Right lobe of liver (tissue), 6 donors: ENCODE results near the gene OR1N2. TPM values are rescaled to one million over a fixed set of nuclear protein-coding genes. Genes with fewer than 3 reads are reported as not detected.
"Not testable (repeated sequence)": the region's sequence is repeated elsewhere in the genome, so short reads cannot be mapped to it uniquely, and the experiment has no call there.

Experiments used
- ATAC-seq, 4 donors: fragments of 200-7000 bp; cut with Tn5 transposase; one replicate each; pipeline ENCODE4 v1.9.1; 2020; ENCODE audit warnings: mild to moderate bottlenecking in 4 of 4, moderate library complexity in 4 of 4
- DNase-seq, 3 donors: peaks; one replicate each; pipeline ENCODE4 v3.0.0-alpha.2; 2020
- H3K27ac ChIP-seq, 3 donors: fragments of 200-600 bp; one replicate each; pipeline ENCODE4 v1.8.0; 2022
- H3K27me3 ChIP-seq, 2 donors: fragments of 200-600 bp; one replicate each; pipeline ENCODE4 v1.8.0; 2022
- H3K36me3 ChIP-seq, 4 donors: fragments of 200-600 bp; sonication (generic) in 1 of 4; one replicate each; pipeline versions ENCODE4 v1.5.1 to v1.8.0; 2017 to 2022; ENCODE audit warnings: control low read depth in 1 of 4
- H3K4me1 ChIP-seq, 4 donors: fragments of 200-600 bp; sonication (generic) in 1 of 4; one replicate each; pipeline versions ENCODE4 v1.5.1 to v1.8.0; 2017 to 2022; ENCODE audit warnings: control low read depth in 1 of 4
- H3K4me3 ChIP-seq, 3 donors: fragments of 200-600 bp; one replicate each; pipeline ENCODE4 v1.8.0; 2022
- H3K9me3 ChIP-seq, 4 donors: fragments of 200-600 bp; sonication (generic) in 1 of 4; one replicate each; pipeline versions ENCODE4 v1.5.1 to v1.8.0; 2017 to 2022; ENCODE audit warnings: control low read depth in 1 of 4
- CTCF ChIP-seq, 4 donors: fragments of 200-600 bp in 3 of 4; fragments of 450-650 bp in 1 of 4; IDR thresholded peaks; one replicate each; pipeline versions ENCODE4 v1.5.1 to v1.8.0; 2016 to 2022; ENCODE audit warnings: antibody characterized with exemption in 4 of 4, mild to moderate bottlenecking in 2 of 4
- POLR2A ChIP-seq: fragments of 450-650 bp; IDR thresholded peaks from one replicate; pipeline ENCODE4 v1.6.1; 2017; ENCODE audit warnings: antibody characterized with exemption, mild to moderate bottlenecking
- WGBS: methylation state at CpG from one replicate; pipeline ENCODE4 v1.1.6; 2018; ENCODE audit warnings: low coverage, low lambda C conversion rate; ENCODE audit not compliant: insufficient coverage; ENCODE audit errors: missing lambda C conversion rate; 5-methylcytosine and 5-hydroxymethylcytosine counted together
- intact Hi-C, 2 donors: fragments of 100-400 bp; cut with DNase I; formaldehyde crosslinking; loops; one replicate each; pipeline versions ENCODE4 v1.11.2 to v1.14.1; 2022
- total RNA-seq, 6 experiments: library from RNA; depleted of rRNA in 2 of 6; stranded (reverse); fragments of >200 nt in 2 of 6; fragmentation: NEBNext Ultra II Directional in 3 of 6; extraction: Animal tissue kit (Norgen Biotek cat#: 25700) in 3 of 6; gene quantifications; one replicate each; pipeline versions ENCODE4 v1.1.0 to v1.2.4, GENCODE V29; 2016 to 2023
- donor health status: DM: no; HTN: yes; CAD: no.
- donor health status: DM: no; HTN: no; CAD: no.
- donor health status: DM: no; HTN: no; CAD: no.
- donor health status: DM: no; HTN: yes; CAD: no.
- donor health status: DM: no; HTN: yes; CAD: no.

OR1N2 gene
- total RNA-seq, 6 experiments from 2014 or later: not detected

GRCh38 chr9:122518841-122519240 is 34.1 kb upstream of the OR1N2 start, which contains the start of gene OR1J4:
Gene OR1J4 (plus strand): TSS chr9:122519141. CDS start chr9:122519141, 0 bp downstream.
- TF ChIP-seq CTCF (IDR thresholded peaks at IDR 0.05) (no peak), POLR2A (no peak)
- H3K27me3 ChIP-seq: no peaks in the 10 kb centered on the region
- H3K4me3 ChIP-seq: no peak within 1 kb of the TSS
- intact Hi-C loops: no loop called here
- DNase-seq (no peak), ATAC-seq (no peak)
- H3K4me1 ChIP-seq: no peaks in the 10 kb centered on the region
- no peak within 1 kb of the TSS for H3K27ac ChIP-seq
- H3K36me3 ChIP-seq: no peaks in the 10 kb centered on the region
- WGBS: 69% methylated on average over 4 of the region's 4 CpGs
- H3K9me3 ChIP-seq: no peaks in the 10 kb centered on the region

DNA sequence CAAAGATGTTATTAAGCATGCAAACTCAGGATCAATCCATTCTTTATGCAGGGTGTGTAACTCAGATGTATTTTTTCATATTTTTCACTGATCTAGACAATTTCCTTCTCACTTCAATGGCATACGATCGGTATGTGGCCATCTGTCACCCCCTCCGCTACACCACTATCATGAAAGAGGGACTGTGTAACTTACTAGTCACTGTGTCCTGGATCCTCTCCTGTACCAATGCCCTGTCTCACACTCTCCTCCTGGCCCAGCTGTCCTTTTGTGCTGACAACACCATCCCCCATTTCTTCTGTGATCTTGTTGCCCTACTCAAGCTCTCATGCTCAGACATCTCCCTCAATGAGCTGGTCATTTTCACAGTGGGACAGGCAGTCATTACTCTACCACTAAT is 33.5 kb upstream of the OR1N2 start:
- no peak for DNase-seq
- TF ChIP-seq CTCF (IDR thresholded peaks at IDR 0.05) (no peak), POLR2A (no peak)
- no peaks in the 10 kb centered on the region for H3K9me3 ChIP-seq
- H3K27me3 ChIP-seq: no peaks in the 10 kb centered on the region
- intact Hi-C loops: no loop called here
- WGBS: 60% methylated on average over 3 of the region's 3 CpGs
- H3K36me3 ChIP-seq: no peaks in the 10 kb centered on the region
- ATAC-seq: no peak
- H3K4me3 ChIP-seq: no peak overlapping the region
- no peaks in the 10 kb centered on the region for H3K4me1 ChIP-seq
- H3K27ac ChIP-seq: no peak overlapping the region

DNA sequence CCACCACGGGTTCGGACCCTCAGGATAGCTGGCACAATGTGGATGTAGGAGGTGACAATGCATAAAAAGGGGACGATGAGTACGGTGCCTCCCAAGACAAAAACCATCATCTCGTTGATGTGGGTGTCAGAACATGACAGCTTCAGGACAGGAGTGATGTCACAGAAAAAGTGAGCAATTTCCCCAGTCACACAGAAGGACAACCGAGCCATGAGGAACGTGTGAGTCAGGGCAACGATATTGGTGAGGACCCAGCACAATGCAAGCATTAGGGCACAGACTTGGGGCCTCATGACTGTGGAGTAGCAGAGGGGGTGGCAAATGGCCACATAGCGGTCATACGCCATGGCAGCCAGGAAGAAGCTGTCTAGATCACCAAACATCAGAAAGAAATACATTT is 26.3 kb upstream of the OR1N2 start:
- 69% methylated on average over 6 of the region's 10 CpGs for WGBS
- Histone ChIP-seq H3K36me3 (no peaks in the 10 kb centered on the region), H3K9me3 (no peaks in the 10 kb centered on the region), H3K27me3 (no peaks in the 10 kb centered on the region), H3K4me1 (no peaks in the 10 kb centered on the region), H3K4me3 (no peak overlapping the region), H3K27ac (no peak overlapping the region)
- DNase-seq (no peak), ATAC-seq (no peak)
- TF ChIP-seq CTCF (IDR thresholded peaks at IDR 0.05): no peak
- intact Hi-C loops: no loop called here

DNA sequence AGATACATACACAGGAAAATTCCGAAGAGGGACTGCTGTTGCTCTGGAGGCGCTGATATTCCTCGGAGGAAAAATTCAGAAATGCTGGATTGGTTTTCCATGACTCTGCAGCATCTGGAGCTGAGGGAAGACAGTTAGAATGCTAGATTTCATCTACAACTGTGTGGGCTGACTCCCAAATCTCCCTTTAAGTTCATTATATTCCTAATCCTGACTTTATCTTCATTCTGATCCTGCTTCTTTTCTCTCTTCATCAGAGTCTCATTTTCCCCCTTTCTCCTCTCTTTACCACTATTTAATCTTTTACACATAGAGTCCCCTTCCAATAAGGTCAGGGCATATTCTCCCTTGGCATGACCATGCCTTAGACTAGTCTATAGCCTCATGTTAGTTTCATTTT is 25.7 kb upstream of the OR1N2 start, which contains the start of gene OR1N1:
Gene OR1N1, minus strand, starts transcription at position 101 of the 400 bp plus-strand sequence. Its CDS starts 0 bp downstream, at position 101.
- intact Hi-C loops: no loop called here
- H3K36me3 ChIP-seq: no peaks in the 10 kb centered on the region
- ATAC-seq (no peak), DNase-seq (no peak)
- no peaks in the 10 kb centered on the region for H3K27me3 ChIP-seq
- no peak within 1 kb of the TSS for H3K4me3 ChIP-seq
- no peaks in the 10 kb centered on the region for H3K9me3 ChIP-seq
- WGBS: 76% methylated on average over 3 of the region's 3 CpGs
- no peak for TF ChIP-seq POLR2A
- TF ChIP-seq CTCF (IDR thresholded peaks at IDR 0.05): no peak
- H3K4me1 ChIP-seq: no peaks in the 10 kb centered on the region
- no peak within 1 kb of the TSS for H3K27ac ChIP-seq

- H3K27me3 ChIP-seq, H3K36me3 ChIP-seq, ATAC-seq, H3K27ac ChIP-seq, H3K4me3 ChIP-seq, H3K4me1 ChIP-seq, H3K9me3 ChIP-seq, intact Hi-C loops, DNase-seq: not testable (repeated sequence)
- WGBS: 70% methylated on average over 4 of the region's 4 CpGs
Measured at GRCh38 chr9:122531157-122531556, 21.8 kb upstream of the OR1N2 start.
